ENCODE results near the gene C9orf40.

C9orf40 gene

DNA sequence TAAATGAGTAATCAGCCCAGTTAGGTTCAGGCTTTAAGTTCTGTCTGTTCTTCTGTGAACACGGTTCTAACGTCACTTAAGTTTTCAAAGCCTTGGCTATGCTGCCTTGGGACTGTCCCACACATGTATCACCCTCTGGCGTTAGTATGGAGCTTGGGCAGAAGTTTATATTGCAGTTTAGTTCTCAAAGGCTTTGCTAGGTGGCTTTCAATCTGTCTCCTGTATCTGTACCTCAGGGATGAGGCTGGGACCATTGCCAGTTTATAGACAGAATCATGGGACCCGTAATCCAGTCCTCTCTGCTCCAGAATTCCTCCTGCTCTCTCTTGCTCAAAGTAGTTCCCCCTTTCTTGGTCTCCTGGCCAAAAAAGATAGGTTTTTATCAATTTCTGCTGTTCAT lies 12.1 kb downstream of the C9orf40 start:
- DNase-seq (ENCODE audit: low read depth in 2 of 2) = no peak

DNA sequence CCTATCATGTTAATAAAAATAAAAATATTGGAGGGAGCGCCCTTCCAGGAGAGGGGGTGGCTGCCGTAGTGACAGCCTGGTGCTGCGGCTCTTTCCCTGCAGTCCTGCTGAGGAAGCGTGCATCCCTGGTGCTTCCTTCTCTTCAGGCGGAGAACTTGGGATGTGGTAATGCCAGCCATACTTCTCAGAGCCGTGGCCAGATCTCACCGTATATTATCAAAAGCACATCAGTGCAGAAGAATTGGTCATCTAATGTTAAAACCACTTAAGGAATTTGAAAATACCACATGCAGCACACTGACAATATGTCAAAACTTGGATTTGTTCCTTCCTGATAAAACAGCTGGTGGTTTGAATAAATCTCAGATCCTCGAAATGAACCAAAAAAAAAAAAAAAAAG lies 17.7 kb downstream of the C9orf40 start:
- no peak for DNase-seq (ENCODE audit: low read depth in 2 of 2)

DNA sequence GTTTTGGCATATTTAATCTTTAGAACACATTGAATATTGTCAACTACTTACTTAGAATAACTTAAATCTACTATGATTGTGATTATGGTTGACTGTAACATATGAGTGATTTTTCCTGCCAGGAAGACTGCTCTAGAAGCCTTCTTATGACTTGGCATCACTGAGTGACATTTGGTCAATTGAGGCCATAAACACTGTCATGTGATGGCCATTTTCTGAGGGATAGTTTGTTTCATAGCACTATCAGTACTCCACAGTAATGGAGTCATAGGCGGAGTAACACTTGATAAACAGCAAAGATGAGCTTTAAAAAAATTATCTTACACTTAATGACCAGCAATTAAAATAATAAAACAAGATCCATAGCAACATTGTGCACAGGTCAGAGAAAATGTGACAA lies 31.0 kb downstream of the C9orf40 start:
- no peak for DNase-seq (ENCODE audit: low read depth in 2 of 2)

DNA sequence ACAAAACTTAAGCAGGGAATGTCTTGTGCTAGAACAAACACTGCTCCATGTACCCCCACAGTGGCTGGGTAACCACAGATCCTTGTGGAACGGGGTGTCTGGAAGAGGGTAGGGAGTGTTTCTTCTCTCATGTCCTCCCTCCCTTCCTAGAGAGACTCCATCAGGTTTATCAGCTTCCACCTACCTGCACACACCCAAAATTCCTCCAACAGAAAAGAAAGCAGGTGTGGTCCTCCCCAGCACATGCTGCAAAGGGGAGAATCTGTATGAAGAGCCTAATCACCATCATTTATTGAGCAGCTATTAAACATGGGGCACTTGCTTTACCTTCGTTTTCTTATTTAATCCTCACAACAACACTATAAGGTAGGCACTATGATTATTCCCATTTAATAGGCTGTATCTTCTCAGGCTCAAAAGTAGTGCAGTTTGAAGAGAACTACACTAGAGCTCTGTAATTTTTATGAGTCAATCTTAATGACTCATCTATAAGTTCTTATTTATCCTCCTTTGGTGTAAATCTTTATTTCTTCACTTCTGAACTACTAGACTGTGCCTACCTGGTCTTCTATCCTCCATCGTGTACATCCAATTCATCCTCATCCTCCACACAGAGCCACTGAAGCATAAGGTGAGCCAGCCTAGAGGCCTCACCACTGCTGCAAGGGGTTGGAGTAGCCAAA lies 31.6 kb downstream of the C9orf40 start:
- DNase-seq (ENCODE audit: low read depth in 2 of 2) = no peak

DNA sequence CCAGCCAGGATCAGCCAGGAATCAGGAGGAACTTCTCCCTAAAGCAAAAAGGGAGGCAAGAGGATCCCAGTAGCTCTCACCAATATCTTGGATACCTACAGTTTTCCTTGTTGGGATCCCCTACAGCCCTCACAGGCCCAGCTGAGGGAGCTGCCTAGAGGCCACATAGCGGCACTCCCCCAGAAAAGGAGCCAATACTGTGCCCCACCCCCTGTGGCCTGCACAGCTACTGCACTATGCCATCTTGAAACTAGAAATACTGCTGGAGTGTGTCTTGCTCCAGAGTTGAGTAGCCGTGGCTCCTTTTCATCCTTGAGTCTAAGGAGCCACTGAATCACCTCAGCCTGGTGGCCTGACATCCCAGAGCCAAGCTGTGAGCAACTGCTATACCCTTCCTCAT lies 42.7 kb downstream of the C9orf40 start:
- DNase-seq (ENCODE audit: low read depth in 2 of 2) = no peak

DNA sequence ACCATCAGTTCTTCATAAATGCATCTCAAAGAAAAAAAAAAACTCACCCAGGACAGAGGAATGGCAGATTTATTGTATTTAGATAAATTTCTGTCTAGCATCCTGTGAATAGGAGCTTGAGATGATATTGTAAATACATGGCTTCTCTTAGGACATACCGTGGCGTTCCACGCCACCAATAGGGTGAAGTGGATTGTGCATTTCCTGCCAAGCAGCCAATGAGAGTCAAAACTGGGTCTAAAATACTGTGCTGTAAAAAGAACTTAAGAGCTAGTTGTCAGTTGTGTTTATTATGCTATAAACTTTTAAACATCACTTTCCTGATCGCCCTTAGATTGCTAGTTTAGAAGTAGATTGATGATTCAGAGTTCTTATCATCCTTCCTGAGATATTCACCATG lies 44.0 kb downstream of the C9orf40 start:
- DNase-seq (ENCODE audit: low read depth in 2 of 2) = no peak

DNA sequence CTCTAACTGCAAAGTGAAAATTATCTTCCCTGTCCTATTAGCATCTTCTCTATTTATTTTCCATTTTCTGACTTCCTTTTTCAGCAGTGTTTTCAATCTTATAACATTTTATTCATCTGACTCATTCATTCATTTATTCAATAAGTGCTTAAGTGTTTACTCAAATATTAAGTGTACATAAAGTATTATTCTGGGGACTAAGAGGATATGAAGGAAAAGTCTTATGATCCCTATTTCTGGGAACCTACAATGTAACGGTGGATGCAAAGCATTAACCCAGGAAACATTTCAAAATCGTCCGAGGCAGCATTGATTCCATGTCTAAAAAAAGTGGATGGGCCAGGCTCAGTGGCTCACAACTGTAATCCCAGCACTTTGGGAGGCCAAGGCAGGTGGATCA lies 45.6 kb downstream of the C9orf40 start:
- no peak for DNase-seq (ENCODE audit: low read depth in 2 of 2)

DNA sequence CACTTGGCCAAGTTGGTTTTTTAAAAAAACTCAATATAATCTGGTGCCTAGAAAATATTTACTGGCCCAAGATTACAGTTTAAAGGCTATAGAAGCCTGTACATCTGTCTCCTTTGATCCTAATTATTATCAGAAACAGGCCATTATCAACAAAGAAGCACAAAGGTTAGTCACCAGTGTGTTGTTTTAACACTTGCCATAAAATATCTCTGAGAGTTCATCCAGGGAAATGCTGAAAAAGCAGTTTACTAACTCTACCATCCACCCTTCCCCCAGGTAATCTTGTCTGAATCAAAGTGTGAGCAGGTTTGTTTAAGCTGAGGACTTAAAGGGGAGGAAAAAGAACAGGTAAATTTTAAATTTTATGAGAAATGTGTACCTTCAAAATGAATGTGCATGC lies 51.7 kb downstream of the C9orf40 start:
- no peak for DNase-seq (ENCODE audit: low read depth in 2 of 2)

Data from stimulated activated CD8-positive, alpha-beta memory T cell treated with anti-CD3 and anti-CD28 coated beads, Interleukin-7, amount 100 ng/mL, for 4 hours (primary cell).